ENCODE results near the gene RAMP1. TPM values are rescaled to one million over a fixed set of nuclear protein-coding genes. Genes with fewer than 3 reads are reported as not detected.
"Not testable (repeated sequence)": the region's sequence is repeated elsewhere in the genome, so short reads cannot be mapped to it uniquely, and the experiment has no call there.

RAMP1 gene
- total RNA-seq, 2 experiments from 2014 or later = 0.64 to 3.9 TPM

- ATAC-seq (no peak), DNase-seq (no peak)
- no peak overlapping the region for H3K4me3 Mint-ChIP-seq
- H3K9me3 Mint-ChIP-seq (ENCODE audit: low read depth) = peaks cover 2% of the 10 kb centered on the region
- H3K4me1 Mint-ChIP-seq = peaks cover 4% of the 10 kb centered on the region
- H3K36me3 Mint-ChIP-seq = peaks cover 2% of the 10 kb centered on the region
- no peak overlapping the region for H3K27ac Mint-ChIP-seq
- H3K27me3 Mint-ChIP-seq = no peaks in the 10 kb centered on the region
- CTCF ChIA-PET = interaction anchor here (1.5 to 1.6 kb wide), 2 partner anchors 8 to 10 kb away, joined by 4 read pairs; no protein-coding TSS in a partner anchor
Measured at GRCh38 chr2:237931205-237931721, 71.8 kb downstream of the RAMP1 start.

- no peaks in the 10 kb centered on the region for H3K27me3 Mint-ChIP-seq
- CTCF ChIA-PET = interaction anchor here (1.0 to 1.5 kb wide), 3 partner anchors 9 to 63 kb away, joined by 4 to 5 read pairs (median 5); no protein-coding TSS in a partner anchor
- peaks cover 2% of the 10 kb centered on the region for H3K36me3 Mint-ChIP-seq
- peaks cover 4% of the 10 kb centered on the region for H3K4me1 Mint-ChIP-seq
- DNase-seq = no peak
- no peak for ATAC-seq
- H3K4me3 Mint-ChIP-seq = no peak overlapping the region
- no peak overlapping the region for H3K27ac Mint-ChIP-seq
- peaks cover 2% of the 10 kb centered on the region for H3K9me3 Mint-ChIP-seq (ENCODE audit: low read depth)
Measured at GRCh38 chr2:237932731-237933131, 73.3 kb downstream of the RAMP1 start.

GRCh38 chr2:237934186-237934585 lies 74.8 kb downstream of the RAMP1 start:
- CTCF ChIA-PET = interaction anchor here (1.5 kb wide), 1 partner anchor 10 kb away, joined by 5 read pairs; no protein-coding TSS in a partner anchor
- DNase-seq (no peak), ATAC-seq (no peak)
- H3K27ac Mint-ChIP-seq = no peak overlapping the region
- H3K4me3 Mint-ChIP-seq = no peak overlapping the region
- H3K27me3 Mint-ChIP-seq = no peaks in the 10 kb centered on the region
- no peaks in the 10 kb centered on the region for H3K9me3 Mint-ChIP-seq (ENCODE audit: low read depth)
- H3K36me3 Mint-ChIP-seq = peaks cover 2% of the 10 kb centered on the region
- peaks cover 4% of the 10 kb centered on the region for H3K4me1 Mint-ChIP-seq

DNA sequence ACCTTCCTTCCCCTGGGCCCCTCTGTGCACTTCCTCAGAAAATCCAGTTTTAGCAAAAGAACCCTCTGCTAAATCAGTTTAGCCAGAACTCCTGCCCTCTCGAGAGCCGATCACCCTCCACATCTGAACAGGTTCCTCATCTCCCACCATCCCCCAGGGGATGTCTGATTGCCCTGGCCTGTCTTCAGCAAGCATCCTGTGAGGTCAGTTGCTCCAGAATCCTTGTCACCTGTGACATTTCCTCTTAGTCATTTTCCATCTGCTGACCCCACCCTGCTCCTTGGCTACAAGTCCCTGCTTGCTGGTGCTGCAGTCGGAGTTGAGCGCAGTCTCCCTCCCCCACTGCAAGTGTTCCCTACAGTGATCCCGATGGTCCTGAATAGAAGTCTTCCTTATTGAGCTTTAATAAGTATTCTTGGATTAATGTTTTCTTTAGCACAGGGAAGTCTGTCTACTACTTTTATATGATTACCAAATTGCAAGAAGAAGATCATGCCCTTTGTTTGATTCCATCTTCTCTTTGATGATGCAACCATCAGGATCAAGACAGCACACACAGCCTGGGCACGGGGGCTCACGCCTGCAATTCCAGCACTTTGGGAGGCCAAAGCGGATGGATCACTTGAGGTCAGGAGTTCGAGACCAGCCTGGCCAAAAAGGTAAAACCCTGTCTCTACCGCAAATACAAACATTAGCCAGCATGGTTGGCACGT lies 76.5 kb downstream of the RAMP1 start:
- no peaks in the 10 kb centered on the region for H3K9me3 Mint-ChIP-seq (ENCODE audit: low read depth)
- H3K4me3 Mint-ChIP-seq = no peak overlapping the region
- CTCF ChIA-PET = no interaction called here
- ATAC-seq = no peak
- peaks cover 14% of the 10 kb centered on the region for H3K4me1 Mint-ChIP-seq
- DNase-seq = no peak
- H3K36me3 Mint-ChIP-seq = peaks cover 2% of the 10 kb centered on the region
- H3K27me3 Mint-ChIP-seq = no peaks in the 10 kb centered on the region
- no peak overlapping the region for H3K27ac Mint-ChIP-seq

DNA sequence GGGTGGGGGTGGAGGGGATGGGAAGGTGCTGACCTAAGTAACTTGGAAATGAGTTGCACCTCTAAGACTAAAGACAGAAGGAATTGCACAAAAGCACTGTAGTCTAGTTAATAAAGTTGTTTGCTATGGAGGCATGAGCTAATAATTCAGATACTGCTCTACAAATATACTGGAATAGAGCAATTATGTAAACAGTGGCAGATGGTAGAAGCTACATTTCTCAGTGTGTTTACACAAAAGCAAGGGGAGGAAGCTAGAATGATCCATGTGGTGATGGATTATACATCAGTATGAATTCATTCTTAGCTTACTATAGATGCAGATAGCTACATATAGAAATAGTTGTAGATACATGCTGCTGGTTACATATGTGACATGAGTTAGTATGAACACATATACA lies 79.8 kb downstream of the RAMP1 start:
- Mint-ChIP-seq H3K36me3 (peaks cover 11% of the 10 kb centered on the region), H3K4me1 (peaks cover 31% of the 10 kb centered on the region), H3K9me3 (ENCODE audit: low read depth) (peaks cover under 1% of the 10 kb centered on the region), H3K27ac (no peak overlapping the region), H3K27me3 (no peaks in the 10 kb centered on the region), H3K4me3 (no peak overlapping the region)
- no peak for DNase-seq
- ATAC-seq = no peak
- CTCF ChIA-PET = no interaction called here

- H3K36me3 Mint-ChIP-seq = peaks cover 19% of the 10 kb centered on the region
- DNase-seq (no peak), ATAC-seq (no peak)
- no peak overlapping the region for H3K4me3 Mint-ChIP-seq
- no peak overlapping the region for H3K27ac Mint-ChIP-seq
- CTCF ChIA-PET = interaction anchor here (1.3 to 2.0 kb wide), 3 partner anchors 10 to 26 kb away, joined by 3 to 7 read pairs (median 4); partner anchors contain the start of gene UBE2F
- H3K4me1 Mint-ChIP-seq = peaks cover 35% of the 10 kb centered on the region
- H3K27me3 Mint-ChIP-seq = no peaks in the 10 kb centered on the region
- H3K9me3 Mint-ChIP-seq (ENCODE audit: low read depth) = peaks cover 8% of the 10 kb centered on the region
Measured at GRCh38 chr2:237940828-237941227, 81.4 kb downstream of the RAMP1 start.

DNA sequence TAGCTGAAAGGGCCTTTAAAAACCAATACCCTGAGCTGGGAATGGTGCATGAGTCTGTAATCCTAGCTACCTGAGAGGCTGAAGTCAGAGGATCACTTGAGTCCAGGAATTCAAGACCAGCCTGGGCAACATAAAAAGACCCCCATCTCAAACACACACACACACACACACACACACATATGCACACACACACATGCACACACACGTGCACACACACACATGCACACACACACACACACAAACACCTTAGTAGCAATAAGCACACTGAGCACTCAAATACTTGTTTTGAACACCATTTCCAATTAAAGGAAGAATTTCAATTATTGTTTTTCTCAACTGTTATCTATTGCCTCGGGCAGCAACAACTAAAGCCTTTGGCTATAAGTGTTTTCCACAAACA lies 81.8 kb downstream of the RAMP1 start:
- no peak for DNase-seq
- no peak overlapping the region for H3K4me3 Mint-ChIP-seq
- ATAC-seq = no peak
- CTCF ChIA-PET = interaction anchor here (1.3 to 2.0 kb wide), 3 partner anchors 10 to 25 kb away, joined by 3 to 7 read pairs (median 4); partner anchors contain the start of gene UBE2F
- H3K27me3 Mint-ChIP-seq = no peaks in the 10 kb centered on the region
- H3K4me1 Mint-ChIP-seq = peaks cover 38% of the 10 kb centered on the region
- peaks cover 9% of the 10 kb centered on the region for H3K9me3 Mint-ChIP-seq (ENCODE audit: low read depth)
- H3K36me3 Mint-ChIP-seq = peaks cover 21% of the 10 kb centered on the region
- H3K27ac Mint-ChIP-seq = no peak overlapping the region

DNA sequence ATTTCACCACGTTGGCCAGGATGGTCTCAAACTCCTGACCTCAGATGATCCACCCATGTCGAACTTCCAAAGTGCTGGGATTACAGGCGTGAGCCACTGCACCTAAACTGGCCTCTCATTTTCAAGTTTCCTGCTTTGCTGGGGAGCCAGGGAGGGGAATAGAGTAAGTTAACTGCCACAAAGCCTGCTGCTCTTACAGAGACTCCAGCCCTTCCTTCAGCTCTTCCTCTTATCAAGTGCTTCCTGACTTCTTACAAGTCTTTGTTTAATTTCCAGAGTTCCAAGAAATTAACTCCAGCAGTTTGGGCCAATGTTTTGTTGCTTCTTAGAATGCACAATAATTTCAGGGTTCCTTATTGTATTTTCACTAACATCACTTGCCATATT lies 83.1 kb downstream of the RAMP1 start:
- H3K27ac Mint-ChIP-seq = peak overlapping the region; percentile 79
- H3K27me3 Mint-ChIP-seq = no peaks in the 10 kb centered on the region
- ATAC-seq (no peak), DNase-seq (no peak)
- H3K36me3 Mint-ChIP-seq = peaks cover 21% of the 10 kb centered on the region
- H3K9me3 Mint-ChIP-seq (ENCODE audit: low read depth) = peaks cover 13% of the 10 kb centered on the region
- CTCF ChIA-PET = interaction anchor here (1.3 to 1.9 kb wide), 3 partner anchors 10 to 19 kb away, joined by 3 to 7 read pairs (median 4); no protein-coding TSS in a partner anchor
- H3K4me3 Mint-ChIP-seq = no peak overlapping the region
- H3K4me1 Mint-ChIP-seq = peaks cover 43% of the 10 kb centered on the region

- no peak for ATAC-seq
- CTCF ChIA-PET = interaction anchor here (1.4 to 1.9 kb wide), 3 partner anchors 9 to 20 kb away, joined by 3 to 7 read pairs (median 3); no protein-coding TSS in a partner anchor
- H3K36me3 Mint-ChIP-seq = peaks cover 21% of the 10 kb centered on the region
- no peak for DNase-seq
- peaks cover 13% of the 10 kb centered on the region for H3K9me3 Mint-ChIP-seq (ENCODE audit: low read depth)
- no peaks in the 10 kb centered on the region for H3K27me3 Mint-ChIP-seq
- H3K27ac Mint-ChIP-seq = peak overlapping the region; percentile 44
- H3K4me3 Mint-ChIP-seq = no peak overlapping the region
- H3K4me1 Mint-ChIP-seq = peaks cover 43% of the 10 kb centered on the region
Measured at GRCh38 chr2:237943395-237944094, 84.1 kb downstream of the RAMP1 start.

DNA sequence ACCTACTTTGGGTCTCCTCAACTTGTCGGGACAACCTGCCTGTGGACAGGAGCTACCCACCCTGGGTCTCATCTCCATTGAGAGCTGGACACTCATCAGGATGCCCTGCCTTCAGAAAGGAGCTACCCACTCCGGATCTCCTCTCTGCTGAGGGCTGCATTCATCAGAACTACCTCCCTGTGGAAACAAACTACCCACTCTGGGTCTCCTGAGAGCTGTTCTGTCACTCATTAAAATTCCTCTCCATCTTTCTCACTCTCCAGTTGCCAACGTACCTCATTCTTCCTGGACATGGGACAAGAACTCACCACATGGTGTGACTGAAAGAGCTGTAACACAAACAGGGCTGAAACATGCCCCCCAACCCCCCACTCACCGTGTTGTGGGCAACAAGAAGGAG lies 84.9 kb downstream of the RAMP1 start:
- Mint-ChIP-seq H3K36me3 (peaks cover 21% of the 10 kb centered on the region), H3K9me3 (ENCODE audit: low read depth) (peaks cover 13% of the 10 kb centered on the region), H3K27me3 (no peaks in the 10 kb centered on the region), H3K4me3 (no peak overlapping the region), H3K27ac (no peak overlapping the region), H3K4me1 (peaks cover 43% of the 10 kb centered on the region)
- CTCF ChIA-PET = interaction anchor here (1.3 to 1.4 kb wide), 2 partner anchors 10 to 21 kb away, joined by 3 read pairs; no protein-coding TSS in a partner anchor
- ATAC-seq = no peak
- no peak for DNase-seq

DNA sequence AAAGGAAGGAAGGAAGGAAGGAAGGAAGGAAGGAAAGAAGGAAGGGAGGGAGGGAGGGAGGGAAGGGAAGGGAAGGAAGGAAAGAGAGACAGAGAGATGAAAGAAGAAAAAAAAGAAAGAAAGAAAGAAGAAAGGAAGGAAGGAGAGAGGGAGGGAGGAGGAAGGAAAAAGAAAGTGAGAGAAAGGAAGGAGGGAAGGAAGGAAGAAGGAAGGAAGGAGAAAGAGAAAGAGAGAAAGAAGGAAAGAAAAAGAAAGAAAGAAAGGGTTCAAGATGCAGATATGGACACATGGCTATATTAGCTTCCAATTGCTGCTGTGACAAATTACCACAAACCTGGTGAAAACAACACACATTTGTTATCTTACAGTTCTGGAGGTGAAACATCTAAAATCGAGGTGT lies 87.0 kb downstream of the RAMP1 start:
- Mint-ChIP-seq H3K9me3 (ENCODE audit: low read depth) (peaks cover 13% of the 10 kb centered on the region), H3K27ac (no peak overlapping the region), H3K27me3 (peaks cover 3% of the 10 kb centered on the region), H3K4me3 (no peak overlapping the region), H3K4me1 (peaks cover 31% of the 10 kb centered on the region), H3K36me3 (peaks cover 19% of the 10 kb centered on the region)
- ATAC-seq (no peak), DNase-seq (no peak)
- CTCF ChIA-PET = no interaction called here

DNA sequence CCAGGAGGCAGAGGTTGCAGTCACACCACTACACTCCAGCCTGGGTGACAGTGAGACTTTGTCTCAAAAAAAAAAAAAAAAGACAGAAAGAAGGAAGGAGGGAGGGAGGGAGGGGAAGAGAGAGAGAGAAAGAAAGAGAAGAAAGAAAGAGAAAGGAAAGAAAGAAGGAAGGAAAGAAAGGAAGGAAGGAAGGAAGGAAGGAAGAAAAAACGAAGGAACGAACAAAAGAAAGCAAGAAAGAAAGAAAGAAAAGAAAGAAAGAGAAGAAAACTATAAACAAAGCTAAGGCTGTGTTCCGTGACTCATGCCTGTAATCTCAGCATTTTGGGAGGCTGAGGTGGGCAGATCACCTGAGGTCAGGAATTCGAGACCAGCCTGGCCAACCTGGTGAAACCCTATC lies 91.9 kb downstream of the RAMP1 start:
- not testable (repeated sequence) for DNase-seq; H3K36me3 Mint-ChIP-seq; H3K9me3 Mint-ChIP-seq (ENCODE audit: low read depth); ATAC-seq; H3K4me3 Mint-ChIP-seq; H3K4me1 Mint-ChIP-seq; H3K27ac Mint-ChIP-seq
- CTCF ChIA-PET = interaction anchor here (0.6 kb wide), 1 partner anchor 68 kb away, joined by 3 read pairs; no protein-coding TSS in a partner anchor
- peaks cover 15% of the 10 kb centered on the region for H3K27me3 Mint-ChIP-seq

DNA sequence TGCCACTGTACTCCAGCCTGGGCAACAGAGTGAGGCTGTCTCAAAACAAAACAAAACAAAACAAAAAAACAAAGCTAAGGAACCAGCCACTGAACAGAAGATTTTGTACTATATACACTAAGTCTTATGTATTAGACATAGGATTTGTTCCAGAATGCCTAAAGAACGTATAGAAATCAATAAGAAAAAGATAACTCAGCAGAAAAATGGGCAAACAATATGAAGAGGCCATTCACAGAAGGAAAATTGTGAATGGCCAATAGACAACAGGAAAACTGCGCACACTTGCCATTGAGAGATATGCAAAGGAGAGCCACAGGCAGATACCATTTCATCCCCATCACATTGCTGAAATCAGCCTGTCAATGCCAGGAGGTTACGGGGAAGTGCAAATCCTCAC lies 92.5 kb downstream of the RAMP1 start:
- H3K4me1 Mint-ChIP-seq = peaks cover under 1% of the 10 kb centered on the region
- peaks cover 18% of the 10 kb centered on the region for H3K27me3 Mint-ChIP-seq
- DNase-seq (no peak), ATAC-seq (no peak)
- H3K27ac Mint-ChIP-seq = no peak overlapping the region
- H3K9me3 Mint-ChIP-seq (ENCODE audit: low read depth) = no peaks in the 10 kb centered on the region
- H3K4me3 Mint-ChIP-seq = no peak overlapping the region
- no peaks in the 10 kb centered on the region for H3K36me3 Mint-ChIP-seq
- CTCF ChIA-PET = interaction anchor here (0.6 to 0.9 kb wide), 2 partner anchors 9 to 68 kb away, joined by 3 read pairs; no protein-coding TSS in a partner anchor
